ENCODE data around the gene TGFBR1.

Gene TGFBR1

GRCh38 chr9:99104459-99105151, at the start of gene TGFBR1:
TGFBR1 (plus strand) TSS chr9:99105113; CDS start chr9:99105206, 93 bp downstream.
- peak; percentile 97 for DNase-seq

GRCh38 chr9:99055384-99055783, 49.5 kb upstream of the TGFBR1 start:
- DNase-seq = no peak

- no peak for DNase-seq
These were observed 48.7 kb upstream of the TGFBR1 start for GRCh38 chr9:99056186-99056585.

GRCh38 chr9:99056886-99057664, 47.8 kb upstream of the TGFBR1 start:
- DNase-seq = no peak

GRCh38 chr9:99057665-99058625, 47.0 kb upstream of the TGFBR1 start:
- no peak for DNase-seq

GRCh38 chr9:99058964-99059921, 45.7 kb upstream of the TGFBR1 start:
- DNase-seq = no peak

- no peak for DNase-seq
These were observed 44.3 kb upstream of the TGFBR1 start for GRCh38 chr9:99060621-99061020.

GRCh38 chr9:99062549-99062948, 42.4 kb upstream of the TGFBR1 start:
- DNase-seq = no peak

- no peak for DNase-seq
These were observed 41.4 kb upstream of the TGFBR1 start for GRCh38 chr9:99063522-99063921.

GRCh38 chr9:99066571-99066970, 38.3 kb upstream of the TGFBR1 start:
- no peak for DNase-seq

- no peak for DNase-seq
These were observed 35.8 kb upstream of the TGFBR1 start for GRCh38 chr9:99069075-99069474.

- peak; percentile 28 for DNase-seq
These were observed 35.4 kb upstream of the TGFBR1 start for GRCh38 chr9:99069546-99069945.

GRCh38 chr9:99070681-99071080, 34.2 kb upstream of the TGFBR1 start:
- DNase-seq = peak; percentile 49

- DNase-seq = no peak
These were observed 33.4 kb upstream of the TGFBR1 start for GRCh38 chr9:99071313-99072039.

GRCh38 chr9:99072040-99072394, 32.9 kb upstream of the TGFBR1 start:
- DNase-seq = no peak

GRCh38 chr9:99073347-99073746, 31.6 kb upstream of the TGFBR1 start:
- DNase-seq = no peak

GRCh38 chr9:99073985-99074901, 30.7 kb upstream of the TGFBR1 start:
- DNase-seq = no peak

GRCh38 chr9:99074902-99075245, 30.0 kb upstream of the TGFBR1 start:
- no peak for DNase-seq

GRCh38 chr9:99075246-99075912, 29.5 kb upstream of the TGFBR1 start:
- no peak for DNase-seq

GRCh38 chr9:99076030-99076429, 28.9 kb upstream of the TGFBR1 start:
- DNase-seq = no peak
